ENCODE measurements around the gene FAM234B. TPM values are rescaled to one million over a fixed set of nuclear protein-coding genes. Genes with fewer than 3 reads are reported as not detected.
"Not testable (repeated sequence)": the region's sequence is repeated elsewhere in the genome, so short reads cannot be mapped to it uniquely, and the experiment has no call there.

The FAM234B gene
- total RNA-seq, 1 donor from 2014 or later = 18.7 TPM

DNA sequence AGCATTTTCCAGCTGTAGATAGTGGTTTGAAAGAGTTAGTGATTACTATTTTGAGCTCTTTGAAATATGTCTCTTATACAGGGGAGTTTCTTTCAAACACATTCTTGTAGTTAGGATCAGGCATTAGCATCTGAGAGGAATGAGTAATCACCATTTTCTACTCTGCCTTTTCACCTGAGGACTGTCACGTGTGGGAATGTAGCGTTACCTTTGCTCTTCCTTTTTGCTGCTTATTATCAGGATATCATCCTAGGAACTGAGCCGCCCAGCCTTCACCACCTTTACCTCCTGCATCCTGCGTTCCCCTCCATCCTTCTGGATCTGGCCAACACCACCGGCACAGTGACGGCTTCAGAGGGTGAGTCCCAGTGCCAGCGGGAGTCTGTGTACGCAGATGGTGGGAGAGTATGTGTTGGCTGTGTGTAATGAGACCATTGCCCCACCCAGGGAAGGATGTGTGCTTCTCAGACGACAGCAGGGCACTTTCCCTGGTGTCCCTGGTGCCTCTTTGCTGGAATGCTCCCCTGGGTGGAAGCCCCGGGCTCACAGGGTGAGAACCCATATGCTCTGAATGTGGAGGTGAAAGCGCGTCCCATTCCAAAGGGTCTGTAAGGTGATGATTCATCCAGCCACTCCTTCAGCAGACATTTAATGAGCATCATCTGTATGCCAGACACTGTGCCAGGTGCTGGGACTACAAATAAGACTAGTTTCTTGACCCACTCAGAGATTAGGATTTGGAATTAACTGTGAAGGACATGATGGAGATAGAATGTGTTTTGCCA lies 31.8 kb downstream of the FAM234B start:
- Mint-ChIP-seq H3K4me3 (ENCODE audit: low read depth) (no peak overlapping the region), H3K4me1 (ENCODE audit: low read depth) (no peaks in the 10 kb centered on the region), H3K27me3 (no peaks in the 10 kb centered on the region), H3K9me3 (ENCODE audit: low read depth) (no peaks in the 10 kb centered on the region), H3K27ac (no peak overlapping the region), H3K36me3 (ENCODE audit: insufficient read depth) (peaks cover 42% of the 10 kb centered on the region)
- DNase-seq (ENCODE audit: low spot score, unreplicated experiment) = no peak
- TF ChIP-seq, protein P1, sequence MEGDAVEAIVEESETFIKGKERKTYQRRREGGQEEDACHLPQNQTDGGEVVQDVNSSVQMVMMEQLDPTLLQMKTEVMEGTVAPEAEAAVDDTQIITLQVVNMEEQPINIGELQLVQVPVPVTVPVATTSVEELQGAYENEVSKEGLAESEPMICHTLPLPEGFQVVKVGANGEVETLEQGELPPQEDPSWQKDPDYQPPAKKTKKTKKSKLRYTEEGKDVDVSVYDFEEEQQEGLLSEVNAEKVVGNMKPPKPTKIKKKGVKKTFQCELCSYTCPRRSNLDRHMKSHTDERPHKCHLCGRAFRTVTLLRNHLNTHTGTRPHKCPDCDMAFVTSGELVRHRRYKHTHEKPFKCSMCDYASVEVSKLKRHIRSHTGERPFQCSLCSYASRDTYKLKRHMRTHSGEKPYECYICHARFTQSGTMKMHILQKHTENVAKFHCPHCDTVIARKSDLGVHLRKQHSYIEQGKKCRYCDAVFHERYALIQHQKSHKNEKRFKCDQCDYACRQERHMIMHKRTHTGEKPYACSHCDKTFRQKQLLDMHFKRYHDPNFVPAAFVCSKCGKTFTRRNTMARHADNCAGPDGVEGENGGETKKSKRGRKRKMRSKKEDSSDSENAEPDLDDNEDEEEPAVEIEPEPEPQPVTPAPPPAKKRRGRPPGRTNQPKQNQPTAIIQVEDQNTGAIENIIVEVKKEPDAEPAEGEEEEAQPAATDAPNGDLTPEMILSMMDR (IDR thresholded peaks at IDR 0.05; ENCODE audit: unreplicated experiment) = no peak

DNA sequence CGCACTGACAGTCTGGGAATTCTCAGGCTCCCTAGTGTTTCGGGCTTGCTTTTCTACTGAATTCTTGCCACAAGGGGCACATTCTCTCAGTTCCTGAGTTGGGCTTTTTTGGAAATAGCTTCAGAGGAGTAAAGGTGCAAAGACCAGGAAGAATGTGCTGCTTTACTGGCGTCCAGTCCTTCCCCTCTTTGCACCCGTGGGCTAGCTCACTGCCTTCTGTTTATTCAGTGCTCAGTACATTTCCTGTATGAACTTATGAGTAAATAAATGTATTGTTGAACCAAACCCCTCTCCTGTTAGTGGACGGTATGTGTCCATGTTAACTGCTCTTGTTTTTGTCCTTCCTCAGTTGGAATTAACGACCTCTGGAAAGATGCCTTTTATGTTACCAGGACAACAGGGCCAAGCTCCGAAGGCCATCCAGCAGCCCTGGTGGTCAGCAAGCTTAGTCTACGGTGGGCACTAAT lies 35.3 kb downstream of the FAM234B start:
- Mint-ChIP-seq H3K9me3 (ENCODE audit: low read depth) (no peaks in the 10 kb centered on the region), H3K27me3 (no peaks in the 10 kb centered on the region), H3K4me1 (ENCODE audit: low read depth) (no peaks in the 10 kb centered on the region), H3K36me3 (ENCODE audit: insufficient read depth) (peaks cover 33% of the 10 kb centered on the region), H3K27ac (no peak overlapping the region), H3K4me3 (ENCODE audit: low read depth) (no peak overlapping the region)
- TF ChIP-seq, protein P1 (IDR thresholded peaks at IDR 0.05; ENCODE audit: unreplicated experiment) = peak; percentile 28
- DNase-seq (ENCODE audit: low spot score, unreplicated experiment) = no peak

DNA sequence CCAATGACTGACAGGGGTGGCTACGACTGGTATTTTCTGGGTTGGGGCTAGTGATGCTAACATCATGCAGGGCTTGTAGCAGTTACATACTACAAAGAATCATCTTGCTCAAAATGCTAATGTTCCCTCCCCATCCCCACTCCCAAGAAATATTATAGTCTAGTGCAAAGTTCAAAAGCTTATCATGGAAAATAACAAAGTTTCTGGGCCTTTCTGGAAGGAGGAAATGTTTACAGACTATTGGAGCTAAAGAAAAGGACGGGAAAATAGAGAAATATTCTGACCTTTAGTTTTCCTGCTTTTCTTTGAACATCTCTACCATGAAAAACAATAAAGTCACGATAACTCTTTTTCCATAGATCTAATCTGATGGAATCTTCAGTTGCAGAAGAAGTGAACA lies 36.1 kb downstream of the FAM234B start:
- Mint-ChIP-seq H3K9me3 (ENCODE audit: low read depth) (no peaks in the 10 kb centered on the region), H3K36me3 (ENCODE audit: insufficient read depth) (peaks cover 37% of the 10 kb centered on the region), H3K4me3 (ENCODE audit: low read depth) (no peak overlapping the region), H3K27me3 (no peaks in the 10 kb centered on the region), H3K27ac (no peak overlapping the region), H3K4me1 (ENCODE audit: low read depth) (no peaks in the 10 kb centered on the region)
- TF ChIP-seq, protein P1 (IDR thresholded peaks at IDR 0.05; ENCODE audit: unreplicated experiment) = no peak
- DNase-seq (ENCODE audit: low spot score, unreplicated experiment) = no peak

DNA sequence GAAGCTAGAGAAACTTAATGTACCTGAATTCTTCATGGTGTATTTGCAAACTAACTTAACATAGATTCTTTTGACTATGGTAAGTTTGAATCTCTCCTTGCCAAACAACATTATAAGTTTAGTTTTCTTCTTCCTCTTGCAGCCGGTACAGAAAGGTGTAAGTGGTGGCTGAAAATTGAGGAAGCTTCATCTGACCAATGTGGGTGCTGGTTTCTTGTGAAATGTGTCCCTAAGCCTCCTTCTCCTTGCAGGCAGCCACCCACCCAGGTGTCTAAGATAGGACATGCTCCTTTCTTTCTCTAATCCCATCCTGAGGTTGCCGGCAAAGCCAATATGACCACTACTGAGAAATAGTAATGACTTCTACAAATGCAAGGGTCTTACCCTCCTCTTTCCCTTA lies 38.7 kb downstream of the FAM234B start:
- Mint-ChIP-seq H3K36me3 (ENCODE audit: insufficient read depth) (peaks cover 27% of the 10 kb centered on the region), H3K4me1 (ENCODE audit: low read depth) (no peaks in the 10 kb centered on the region), H3K27me3 (peaks cover under 1% of the 10 kb centered on the region), H3K4me3 (ENCODE audit: low read depth) (no peak overlapping the region), H3K9me3 (ENCODE audit: low read depth) (no peaks in the 10 kb centered on the region), H3K27ac (no peak overlapping the region)
- TF ChIP-seq, protein P1 (IDR thresholded peaks at IDR 0.05; ENCODE audit: unreplicated experiment) = no peak
- DNase-seq (ENCODE audit: low spot score, unreplicated experiment) = no peak

DNA sequence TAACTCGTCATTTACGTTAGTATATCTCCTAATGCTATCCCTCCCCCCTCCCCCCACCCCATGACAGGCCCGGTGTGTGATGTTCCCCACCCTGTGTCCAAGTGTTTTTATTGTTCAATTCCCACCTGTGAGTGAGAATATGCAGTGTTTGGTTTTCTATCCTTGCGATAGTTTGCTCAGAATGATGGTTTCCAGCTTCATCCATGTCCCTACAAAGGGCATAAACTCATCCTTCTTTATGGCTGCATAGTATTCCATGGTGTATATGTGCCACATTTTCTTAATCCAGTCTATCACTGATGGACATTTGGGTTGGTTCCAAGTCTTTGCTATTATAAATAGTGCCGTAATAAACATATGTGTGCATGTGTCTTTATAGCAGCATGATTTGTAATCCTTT lies 39.5 kb downstream of the FAM234B start:
- H3K9me3 Mint-ChIP-seq (ENCODE audit: low read depth); H3K4me1 Mint-ChIP-seq (ENCODE audit: low read depth); DNase-seq (ENCODE audit: low spot score, unreplicated experiment); H3K4me3 Mint-ChIP-seq (ENCODE audit: low read depth); H3K27ac Mint-ChIP-seq; H3K27me3 Mint-ChIP-seq: not testable (repeated sequence)
- peaks cover 23% of the 10 kb centered on the region for H3K36me3 Mint-ChIP-seq (ENCODE audit: insufficient read depth)
